Measurements from ENCODE around the gene KLK6.

Gene KLK6

GRCh38 chr19:50947123-50947522 lies 22.3 kb downstream of the KLK6 start:
- no peak for FAIRE-seq

GRCh38 chr19:50944795-50945194 lies 24.6 kb downstream of the KLK6 start:
- FAIRE-seq, result no peak

GRCh38 chr19:50943074-50943828 lies 26.1 kb downstream of the KLK6 start:
- no peak for FAIRE-seq

- no peak for FAIRE-seq
Observed at GRCh38 chr19:50939596-50939995, 29.8 kb downstream of the KLK6 start.

DNA sequence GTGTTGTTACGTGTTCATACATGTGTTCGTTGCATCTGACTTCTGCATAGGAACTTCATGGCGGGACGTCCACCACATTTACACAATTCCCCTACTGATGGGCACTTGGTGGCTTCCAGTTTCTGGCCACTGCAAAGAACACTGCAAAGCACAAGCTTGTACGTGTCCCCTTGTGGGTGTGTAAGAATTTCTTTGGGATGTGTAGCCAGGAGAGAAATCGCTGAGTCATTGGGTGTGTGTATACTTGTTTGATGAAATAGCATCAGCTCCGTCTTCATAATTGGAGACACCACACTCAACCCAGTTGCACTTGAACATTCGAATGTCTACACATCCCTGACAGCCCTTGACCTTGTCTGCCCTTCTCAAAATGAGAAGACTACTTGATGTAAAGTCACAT lies 35.8 kb downstream of the KLK6 start:
- FAIRE-seq, result no peak

GRCh38 chr19:50932690-50933083 lies 36.7 kb downstream of the KLK6 start:
- FAIRE-seq, result no peak

- FAIRE-seq, result no peak
Observed at GRCh38 chr19:50932018-50932689, 37.2 kb downstream of the KLK6 start.

- no peak for FAIRE-seq
Observed at GRCh38 chr19:50931023-50931422, 38.4 kb downstream of the KLK6 start.

DNA sequence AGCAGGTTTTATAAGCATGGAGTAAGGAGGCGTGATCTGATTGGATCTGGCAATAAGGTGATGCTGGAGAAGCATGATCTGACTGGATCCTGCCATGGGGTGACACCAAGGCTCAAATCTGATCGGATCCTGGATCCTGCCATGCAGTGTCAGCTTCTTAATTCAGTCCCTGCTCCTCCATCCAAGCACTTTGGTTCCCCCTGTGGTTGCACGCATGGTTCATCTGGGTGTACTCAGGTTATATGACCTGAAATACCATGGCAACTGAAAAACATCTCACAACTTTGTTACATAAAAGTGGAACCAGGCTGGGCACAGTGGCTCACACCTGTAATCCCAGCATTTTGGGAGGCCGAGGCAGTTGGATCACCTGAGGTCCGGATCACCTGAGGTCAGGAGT lies 40.6 kb downstream of the KLK6 start:
- FAIRE-seq, result no peak

- no peak for FAIRE-seq
Observed at GRCh38 chr19:50926144-50926543, 43.2 kb downstream of the KLK6 start.

DNA sequence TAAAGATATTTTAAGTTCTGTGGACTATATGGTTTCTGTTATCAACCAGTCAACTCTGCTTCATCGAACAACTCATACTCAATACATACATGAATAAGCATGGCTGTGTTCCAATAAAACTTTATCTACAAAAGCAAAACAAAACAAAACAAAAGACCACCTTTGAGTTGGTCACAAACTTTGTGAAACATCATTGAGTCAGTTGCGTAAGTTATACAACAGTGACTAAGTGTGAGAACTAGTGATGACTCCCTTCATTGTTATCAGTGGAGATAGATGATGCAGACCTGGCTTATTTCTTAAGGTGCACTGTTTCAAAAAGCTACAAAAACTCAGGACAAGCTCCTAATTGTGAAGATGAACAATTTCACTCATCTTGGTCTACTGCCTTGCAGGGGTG lies 43.7 kb downstream of the KLK6 start:
- FAIRE-seq, result no peak

- no peak for FAIRE-seq
Observed at GRCh38 chr19:50924586-50924985, 44.8 kb downstream of the KLK6 start.

- no peak for FAIRE-seq
Observed at GRCh38 chr19:50922317-50922853, 47.0 kb downstream of the KLK6 start.

DNA sequence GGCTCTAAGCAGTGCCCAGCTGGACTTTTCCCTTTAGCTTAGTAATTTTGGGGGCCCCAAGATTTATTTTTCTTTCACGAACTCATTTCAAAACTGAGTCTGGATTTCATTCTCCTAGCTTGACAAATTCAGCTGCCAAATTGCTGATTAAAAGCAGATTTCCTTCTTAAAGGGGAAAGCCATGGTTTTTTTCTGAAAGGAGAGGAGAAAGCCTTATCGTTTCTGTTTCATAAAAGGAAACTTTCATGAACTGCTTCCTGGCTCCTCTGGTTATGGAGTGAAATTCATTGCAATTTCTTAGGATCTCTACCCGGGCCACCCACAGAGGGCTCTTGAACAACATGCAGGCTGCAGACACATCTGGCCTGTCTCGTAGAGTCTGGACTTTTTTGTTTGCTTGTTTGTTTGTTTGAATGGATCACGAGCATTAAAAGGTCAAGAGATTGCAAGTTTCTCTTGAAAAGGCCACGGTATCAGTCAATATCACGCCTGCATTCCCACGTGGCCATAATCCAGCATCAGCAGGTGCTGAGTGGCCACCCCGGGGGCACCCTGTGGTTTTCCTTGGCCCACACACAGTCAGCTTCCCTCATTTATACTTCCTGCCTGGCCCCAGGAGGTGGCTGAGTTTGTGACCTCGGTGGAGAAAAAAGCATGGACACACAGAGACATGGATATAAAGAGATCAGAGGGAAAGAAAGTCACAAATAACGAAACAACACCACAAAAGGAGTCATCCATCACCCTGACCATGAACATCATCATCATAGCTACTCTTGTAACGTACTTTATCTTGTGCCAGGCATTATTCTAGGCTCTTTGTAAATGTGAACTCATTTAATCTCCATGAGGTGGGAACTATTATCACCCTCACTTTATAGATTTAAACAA lies 47.7 kb downstream of the KLK6 start:
- no peak for FAIRE-seq

GRCh38 chr19:50916069-50916468 lies 53.3 kb downstream of the KLK6 start:
- FAIRE-seq, result no peak

- FAIRE-seq, result no peak
Observed at GRCh38 chr19:50912727-50913716, 56.4 kb downstream of the KLK6 start.

DNA sequence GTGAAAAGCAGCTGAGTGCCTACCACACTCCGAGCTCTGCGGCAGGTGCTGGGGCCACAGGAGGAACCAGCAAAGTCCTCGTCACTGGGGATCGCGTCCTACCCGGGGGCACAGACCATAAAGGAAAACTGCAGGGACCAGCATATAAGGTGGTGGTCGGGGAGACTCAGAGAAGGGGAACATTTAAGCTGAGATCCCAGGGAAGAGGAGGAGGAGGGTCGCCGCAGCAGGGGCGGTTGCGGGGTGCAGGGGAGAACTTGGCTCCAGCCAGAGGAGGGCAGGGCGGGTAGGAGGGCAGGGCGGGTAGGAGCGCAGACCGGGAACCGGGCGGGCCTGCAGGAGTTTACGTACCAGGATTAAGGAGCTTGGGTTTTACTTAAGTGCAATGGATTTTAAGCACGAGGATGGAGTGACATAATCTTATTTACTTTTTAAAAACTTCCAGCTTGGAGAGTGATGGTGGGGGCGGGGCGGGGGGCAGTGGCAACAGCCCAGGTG lies 57.2 kb downstream of the KLK6 start:
- no peak for FAIRE-seq

DNA sequence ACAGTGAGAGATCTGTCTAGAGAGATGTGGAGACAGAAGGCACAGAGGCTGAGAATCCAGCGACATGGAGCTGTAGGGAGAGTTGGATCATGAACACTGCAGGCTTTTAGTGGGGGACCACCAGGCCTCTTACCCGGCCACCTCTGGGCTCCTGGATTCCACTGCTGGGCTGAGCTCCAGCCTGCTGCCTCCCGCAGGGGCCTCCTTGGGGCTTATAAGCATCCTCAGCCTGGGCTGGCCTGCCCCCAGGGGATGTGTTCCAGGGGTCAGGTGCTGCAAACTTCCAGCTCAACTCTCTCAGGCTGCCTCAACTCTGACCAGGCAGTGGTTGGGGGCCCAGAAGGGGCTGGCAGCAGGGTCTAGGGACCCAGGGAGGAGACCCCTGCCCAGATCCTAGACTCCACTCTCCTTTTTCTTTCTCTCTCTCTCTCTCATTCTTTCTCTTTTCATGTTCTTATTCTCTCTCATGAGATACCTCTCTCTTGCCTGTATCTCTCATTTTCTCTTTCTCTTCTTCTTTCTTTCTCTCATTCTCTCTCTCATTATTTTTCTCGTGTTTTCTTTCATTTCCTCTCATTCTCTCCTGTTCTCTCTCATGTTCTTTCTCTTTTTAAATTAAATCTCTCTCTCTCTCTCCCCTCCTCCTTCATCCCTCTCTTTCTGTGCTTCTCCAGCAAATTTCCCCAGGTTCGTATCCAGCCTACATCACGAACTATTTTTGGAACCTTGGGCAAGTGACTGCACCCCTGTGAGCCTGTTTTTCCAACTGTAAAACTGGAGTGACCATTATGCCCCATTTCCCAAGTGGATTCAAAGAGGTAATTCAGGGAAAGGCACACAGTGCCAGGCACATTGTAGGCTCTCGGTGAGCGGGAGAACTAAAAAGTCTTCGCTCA lies 57.9 kb downstream of the KLK6 start, which contains the start of gene KLK4:
Gene KLK4 (minus strand): TSS at position 190 of the 896 bp plus-strand sequence. CDS start 657 bp downstream, outside the sequence.
- no peak for FAIRE-seq

DNA sequence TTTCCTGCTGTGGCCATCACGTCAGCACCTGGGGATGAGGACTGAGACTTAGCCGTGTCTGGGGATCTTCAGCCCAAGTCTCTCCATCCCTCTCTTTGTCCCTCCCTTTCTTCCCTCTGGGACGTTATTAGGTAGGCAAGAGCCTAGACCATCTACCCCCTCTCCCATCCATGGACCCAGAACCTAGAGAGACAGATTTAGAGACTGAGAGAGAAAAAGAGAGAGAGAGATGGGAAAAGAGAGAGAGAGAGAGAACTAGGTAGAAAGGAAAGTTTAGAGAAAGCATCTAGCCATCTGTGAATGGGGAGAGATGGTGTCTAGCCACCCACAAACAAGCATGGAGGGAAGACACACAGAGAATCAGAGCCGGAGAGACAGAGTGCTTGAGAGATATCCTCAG lies 58.7 kb downstream of the KLK6 start:
- no peak for FAIRE-seq

GRCh38 chr19:50909240-50910070 lies 59.9 kb downstream of the KLK6 start:
- no peak for FAIRE-seq

Data from A204.1 (cell line).